Fibroblast of pulmonary artery (primary cell): Measurements from ENCODE around the gene TBC1D10A.

Experiments
- DNase-seq: peaks from one replicate; pipeline ENCODE4 v3.0.0-alpha.2; 2010; ENCODE audit warnings: low read depth
- H3K4me3 ChIP-seq: replicated peaks from 2 replicates; pipeline ENCODE4 v1.5.1; 2011; ENCODE audit warnings: low read depth, mild to moderate bottlenecking, control low read depth, low read length, moderate library complexity
- CTCF ChIP-seq: IDR thresholded peaks from 2 replicates; pipeline ENCODE4 v1.5.1; 2011; ENCODE audit warnings: mild to moderate bottlenecking, control low read depth, low read length, inconsistent platforms; ENCODE audit errors: missing control alignments

TBC1D10A gene

GRCh38 chr22:30301995-30302809, 24.5 kb downstream of the TBC1D10A start:
- H3K4me3 ChIP-seq: no peak overlapping the region
- no peak for TF ChIP-seq CTCF
- DNase-seq: peak; percentile 67

GRCh38 chr22:30299322-30299721, 27.4 kb downstream of the TBC1D10A start:
- TF ChIP-seq CTCF: no peak
- H3K4me3 ChIP-seq: no peak overlapping the region
- no peak for DNase-seq

- no peak for TF ChIP-seq CTCF
- DNase-seq: no peak
- H3K4me3 ChIP-seq: no peak overlapping the region
Measured at GRCh38 chr22:30297991-30298701, 28.6 kb downstream of the TBC1D10A start.

GRCh38 chr22:30297276-30297990, 29.3 kb downstream of the TBC1D10A start:
- TF ChIP-seq CTCF: no peak
- no peak overlapping the region for H3K4me3 ChIP-seq
- DNase-seq: no peak

GRCh38 chr22:30296833-30297232, 29.9 kb downstream of the TBC1D10A start:
- DNase-seq: no peak
- H3K4me3 ChIP-seq: no peak overlapping the region
- TF ChIP-seq CTCF: no peak

GRCh38 chr22:30296324-30296723, 30.4 kb downstream of the TBC1D10A start:
- TF ChIP-seq CTCF: no peak
- no peak for DNase-seq

More at GRCh38 chr22:30296324-30296723, 30.4 kb downstream of the TBC1D10A start:
- no peak overlapping the region for H3K4me3 ChIP-seq
